Cardiac fibroblast (primary cell): Measurements from ENCODE around the gene PLEKHF1.

ENCODE experiments used
- DNase-seq, 2 donors: peaks; one replicate each; pipeline versions ENCODE4 v3.0.0 to v3.0.0-alpha.2; 2010; ENCODE audit warnings: low read depth in 2 of 2
- H3K4me3 ChIP-seq, 2 donors: replicated peaks in 1 of 2; 1 replicate in 1 of 2; 2 replicates in 1 of 2; pipeline ENCODE4 v1.5.1; 2011; ENCODE audit warnings: low read depth in 2 of 2, low read length in 2 of 2, mild to moderate bottlenecking in 2 of 2, moderate library complexity in 1 of 2
- TF ChIP-seq, protein P1 (sequence below): IDR thresholded peaks from one replicate; pipeline ENCODE4 v1.5.1; 2011; ENCODE audit warnings: low read depth, mild to moderate bottlenecking, low read length, inconsistent platforms

Gene PLEKHF1

DNA sequence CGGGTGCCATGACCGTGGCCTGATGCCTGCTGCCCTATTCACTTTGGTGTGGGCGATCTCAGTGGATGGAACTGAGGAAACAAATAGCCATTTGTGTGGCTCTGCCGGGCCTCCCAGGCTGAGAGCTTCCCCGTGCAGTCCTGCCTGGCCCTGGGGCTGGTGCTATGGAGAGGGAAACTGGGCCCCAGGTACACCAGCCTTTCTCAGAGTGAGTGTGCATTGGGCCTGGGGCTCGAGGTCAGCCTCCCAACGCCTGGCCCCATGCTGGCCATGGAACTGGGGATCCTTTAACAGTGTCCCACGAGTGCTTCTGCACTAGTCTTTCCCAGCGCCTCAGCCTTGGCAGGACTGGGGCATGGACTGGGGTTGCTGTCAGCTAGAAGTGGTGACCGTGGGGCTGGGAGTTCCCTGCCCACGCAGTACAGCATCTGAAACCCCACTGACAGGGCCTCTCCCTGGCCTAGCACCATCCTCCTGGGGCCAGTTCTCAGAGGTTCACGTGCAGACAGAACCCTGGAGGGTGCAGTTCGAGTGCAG lies 10.5 kb downstream of the PLEKHF1 start:
- TF ChIP-seq, protein P1, sequence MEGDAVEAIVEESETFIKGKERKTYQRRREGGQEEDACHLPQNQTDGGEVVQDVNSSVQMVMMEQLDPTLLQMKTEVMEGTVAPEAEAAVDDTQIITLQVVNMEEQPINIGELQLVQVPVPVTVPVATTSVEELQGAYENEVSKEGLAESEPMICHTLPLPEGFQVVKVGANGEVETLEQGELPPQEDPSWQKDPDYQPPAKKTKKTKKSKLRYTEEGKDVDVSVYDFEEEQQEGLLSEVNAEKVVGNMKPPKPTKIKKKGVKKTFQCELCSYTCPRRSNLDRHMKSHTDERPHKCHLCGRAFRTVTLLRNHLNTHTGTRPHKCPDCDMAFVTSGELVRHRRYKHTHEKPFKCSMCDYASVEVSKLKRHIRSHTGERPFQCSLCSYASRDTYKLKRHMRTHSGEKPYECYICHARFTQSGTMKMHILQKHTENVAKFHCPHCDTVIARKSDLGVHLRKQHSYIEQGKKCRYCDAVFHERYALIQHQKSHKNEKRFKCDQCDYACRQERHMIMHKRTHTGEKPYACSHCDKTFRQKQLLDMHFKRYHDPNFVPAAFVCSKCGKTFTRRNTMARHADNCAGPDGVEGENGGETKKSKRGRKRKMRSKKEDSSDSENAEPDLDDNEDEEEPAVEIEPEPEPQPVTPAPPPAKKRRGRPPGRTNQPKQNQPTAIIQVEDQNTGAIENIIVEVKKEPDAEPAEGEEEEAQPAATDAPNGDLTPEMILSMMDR: no peak
- no peak for DNase-seq
- no peak overlapping the region for H3K4me3 ChIP-seq

DNA sequence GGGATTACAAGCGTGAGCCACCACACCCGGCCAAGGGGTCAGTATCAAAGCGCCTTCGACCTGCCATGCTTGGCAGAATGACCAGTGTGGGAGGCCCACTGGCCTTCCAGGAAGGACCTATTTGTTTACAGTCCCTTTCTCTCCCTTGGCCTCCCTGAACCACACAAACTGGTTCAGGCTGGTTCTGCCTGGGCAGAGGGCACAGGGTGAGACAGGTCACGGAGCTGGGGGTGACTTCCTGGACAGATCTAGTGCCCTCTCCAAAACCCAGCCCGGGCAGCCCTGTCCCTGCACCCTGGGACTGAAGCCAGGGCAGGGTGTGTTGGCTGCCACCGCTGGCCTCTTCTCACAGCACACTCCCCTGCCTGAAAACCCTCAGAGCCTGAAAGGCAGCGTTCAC lies 11.3 kb downstream of the PLEKHF1 start:
- TF ChIP-seq, protein P1: no peak
- H3K4me3 ChIP-seq: no peak overlapping the region
- DNase-seq: no peak

DNA sequence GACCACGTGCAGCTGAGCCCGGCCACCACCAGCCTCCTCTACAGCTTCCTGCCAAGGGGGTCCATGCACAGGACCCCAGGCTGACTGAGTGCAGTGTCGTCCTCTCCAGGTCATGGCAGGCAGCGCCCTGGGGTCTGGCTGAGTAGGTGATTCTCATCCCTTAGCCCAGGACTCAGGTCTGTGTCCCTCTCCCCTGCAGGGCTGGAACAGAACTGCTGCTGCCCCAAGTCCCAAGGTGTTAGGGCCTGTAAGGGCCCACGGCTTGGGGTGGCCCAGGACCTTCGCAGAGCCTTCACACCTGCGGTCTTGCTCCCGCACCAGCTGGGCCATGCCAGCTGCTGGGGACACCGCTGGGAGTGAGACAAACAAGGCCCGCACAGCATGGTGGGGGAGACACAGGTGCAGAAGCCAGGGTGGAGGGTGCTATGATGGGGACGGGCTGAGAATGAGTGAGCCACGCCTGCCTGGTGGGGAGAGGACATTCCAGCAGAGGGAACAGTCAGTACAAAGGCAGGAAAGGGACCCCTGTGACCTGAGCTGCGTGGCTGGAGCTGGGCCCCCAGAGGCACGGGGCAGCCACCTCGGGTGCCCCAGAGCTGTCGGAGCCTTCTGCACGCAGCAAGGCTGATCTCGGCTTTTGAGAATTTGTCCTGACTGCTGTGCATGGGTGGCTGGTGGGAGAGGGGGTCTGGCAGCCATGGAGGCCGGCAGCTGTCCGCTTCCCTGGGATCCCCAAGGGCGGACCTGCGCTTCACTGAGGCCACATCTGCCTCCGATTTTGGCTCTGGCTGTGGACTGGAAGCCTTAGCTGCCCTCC lies 11.9 kb downstream of the PLEKHF1 start:
- DNase-seq: no peak
- TF ChIP-seq, protein P1: no peak
- H3K4me3 ChIP-seq: no peak overlapping the region

DNA sequence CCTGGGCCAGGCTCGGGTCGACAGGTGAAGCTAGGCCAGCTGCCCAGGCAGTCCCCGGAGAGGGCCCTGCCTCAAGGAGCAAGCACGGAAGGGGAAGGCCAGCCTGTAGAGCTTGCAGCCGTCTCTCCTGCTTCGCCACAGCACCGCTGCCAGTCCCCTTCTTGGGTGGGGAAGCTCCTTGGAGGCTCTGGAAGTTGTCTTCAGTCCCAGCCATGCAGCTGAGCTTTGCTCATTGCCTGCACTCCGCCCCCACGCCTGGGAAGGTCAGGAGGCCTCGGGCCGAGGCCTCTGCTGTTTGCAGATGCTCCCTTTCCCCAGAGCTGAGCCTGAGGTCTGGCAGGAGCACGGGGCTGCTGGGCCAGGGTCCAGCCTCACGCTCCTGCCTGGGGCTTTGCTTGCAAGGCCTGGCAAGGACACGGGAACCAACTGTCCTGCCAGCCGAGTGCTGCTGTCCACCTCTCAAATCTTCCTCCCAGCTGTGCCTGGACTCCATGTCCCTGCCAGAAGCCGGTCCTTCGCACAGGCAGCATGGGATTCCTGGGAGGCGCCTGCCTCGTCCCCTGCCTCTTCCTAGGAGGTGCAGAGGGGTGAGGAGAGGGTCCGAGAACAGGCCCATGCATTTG lies 13.3 kb downstream of the PLEKHF1 start:
- TF ChIP-seq, protein P1: no peak
- no peak for DNase-seq
- no peak overlapping the region for H3K4me3 ChIP-seq

DNA sequence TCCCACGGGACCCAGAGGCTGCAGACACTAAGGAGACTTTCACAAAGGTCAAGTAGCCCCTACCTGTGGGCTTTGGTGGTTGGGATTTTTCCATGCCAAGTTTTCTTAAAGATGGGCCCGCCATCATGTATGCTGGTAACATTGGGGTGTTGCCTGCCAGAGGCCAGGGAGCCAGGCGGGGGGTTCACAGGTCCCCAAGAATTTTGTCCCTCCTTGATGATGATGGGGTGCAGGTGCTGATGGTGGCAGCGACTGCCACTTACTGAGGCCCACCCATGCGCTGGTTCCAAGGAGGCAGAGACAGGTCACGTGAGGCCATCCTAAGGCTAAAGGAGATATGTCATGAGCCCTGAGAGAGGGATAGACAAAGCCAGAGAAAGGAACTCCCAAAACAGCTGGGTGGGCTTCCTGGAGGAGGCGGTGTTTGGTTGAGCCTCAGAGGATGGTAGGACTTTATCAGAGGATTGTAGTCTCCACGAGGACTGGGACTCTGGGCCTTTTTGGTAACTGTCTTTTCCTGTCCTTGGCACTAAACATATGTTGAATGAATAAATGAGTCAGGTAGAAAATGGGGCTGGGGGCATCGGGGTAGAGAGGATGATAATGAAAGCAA lies 14.4 kb downstream of the PLEKHF1 start:
- H3K4me3 ChIP-seq: no peak overlapping the region
- TF ChIP-seq, protein P1: no peak

DNA sequence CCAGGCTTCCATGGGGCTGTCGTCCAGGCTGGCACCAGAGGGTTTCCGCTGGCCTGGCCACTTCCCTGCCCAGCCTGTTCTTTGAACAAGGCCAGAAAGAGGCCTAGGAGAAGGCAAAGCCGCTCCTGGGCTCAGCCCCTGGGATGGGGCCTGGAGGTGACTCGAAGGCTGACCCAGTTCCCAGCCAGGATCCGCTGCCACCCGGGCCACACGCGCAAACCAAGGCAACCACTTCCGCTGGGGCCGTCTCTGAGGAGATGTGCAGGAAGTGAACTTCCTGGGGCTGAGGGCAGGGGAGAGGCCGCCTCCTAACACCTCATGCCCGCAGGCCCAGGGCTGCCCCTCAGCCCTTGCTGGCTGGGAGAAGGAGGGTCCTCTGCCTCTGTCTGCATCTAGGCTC lies 15.2 kb downstream of the PLEKHF1 start:
- TF ChIP-seq, protein P1: no peak
- no peak overlapping the region for H3K4me3 ChIP-seq
- no peak for DNase-seq

More for the DNA sequence above, 14.4 kb downstream of the PLEKHF1 start:
- DNase-seq: no peak
